GM19193 (cell line): ENCODE measurements around the gene CHMP2A.

Source experiments
- POLR2A ChIP-seq: IDR thresholded peaks from 4 replicates; pipeline ENCODE4 v1.6.1; 2011; ENCODE audit not compliant: insufficient read depth, insufficient read length; ENCODE audit errors: extremely low read depth

Gene CHMP2A

GRCh38 chr19:58551123-58551497, 3.8 kb downstream of the CHMP2A start:
- no peak for TF ChIP-seq POLR2A

- TF ChIP-seq POLR2A = no peak
These were observed 4.4 kb downstream of the CHMP2A start for GRCh38 chr19:58550362-58551122.

GRCh38 chr19:58549664-58550361, 5.1 kb downstream of the CHMP2A start:
- no peak for TF ChIP-seq POLR2A

- TF ChIP-seq POLR2A = no peak
These were observed 5.8 kb downstream of the CHMP2A start for GRCh38 chr19:58548859-58549663.

GRCh38 chr19:58547323-58548312, 7.3 kb downstream of the CHMP2A start:
- no peak for TF ChIP-seq POLR2A

- TF ChIP-seq POLR2A = no peak
These were observed 8.8 kb downstream of the CHMP2A start for GRCh38 chr19:58546019-58546530.

- TF ChIP-seq POLR2A = no peak
These were observed 9.5 kb downstream of the CHMP2A start for GRCh38 chr19:58545286-58546018.

- no peak for TF ChIP-seq POLR2A
These were observed 10.2 kb downstream of the CHMP2A start for GRCh38 chr19:58544591-58545285.

GRCh38 chr19:58543826-58544590, 10.9 kb downstream of the CHMP2A start, which contains the start of gene TRIM28:
TSS of gene TRIM28 (plus strand) at chr19:58544064. CDS start at chr19:58544758, 694 bp downstream.
- peak; percentile 99 for TF ChIP-seq POLR2A

- no peak for TF ChIP-seq POLR2A
These were observed 16.4 kb downstream of the CHMP2A start for GRCh38 chr19:58538257-58539168.
